Liver (tissue), 3 donors: ENCODE results near the gene CALR.

Experiments used
- CTCF ChIP-seq: fragments of 150-350 bp; IDR thresholded peaks from 2 replicates; pipeline ENCODE4 v1.5.1; 2017; ENCODE audit warnings: improper control_type of control experiment, low read depth, low read length; ENCODE audit not compliant: missing input control
- MAX ChIP-seq: IDR thresholded peaks from 2 replicates; pipeline ENCODE4 v1.6.1; 2016; ENCODE audit warnings: antibody characterized with exemption
- TAF1 ChIP-seq: conservative IDR thresholded peaks from 2 replicates; pipeline ENCODE4 v1.6.1; 2016; ENCODE audit warnings: antibody characterized with exemption, mild to moderate bottlenecking
- donor health status: healthy.
- donor health status: healthy.

DNA sequence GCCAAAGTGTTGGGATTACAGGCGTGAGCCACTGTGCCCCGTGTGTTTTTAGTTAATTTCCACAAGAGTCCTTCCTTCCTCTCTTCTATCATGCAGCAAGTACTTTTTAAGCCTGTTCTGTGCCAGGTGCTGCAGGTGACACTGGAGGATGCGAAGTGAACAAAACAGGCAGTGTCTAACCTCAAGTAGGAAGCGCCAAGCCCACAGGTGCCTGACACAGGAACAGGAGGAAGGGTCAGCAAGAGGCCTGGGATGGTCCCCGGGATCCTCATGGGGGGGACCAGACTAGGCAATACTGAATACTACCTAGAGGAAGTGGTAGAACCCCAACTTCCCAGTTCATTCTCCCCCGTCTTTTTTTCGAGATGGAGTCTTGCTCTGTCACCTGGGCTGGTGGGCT lies 1.8 kb upstream of the CALR start:
- no peak for TF ChIP-seq TAF1
- TF ChIP-seq CTCF: no peak
- TF ChIP-seq MAX: no peak
